ENCODE measurements around the gene CARD11. TPM values are rescaled to one million over a fixed set of nuclear protein-coding genes. Genes with fewer than 3 reads are reported as not detected.
A peak's percentile ranks its signal among the peaks of the same experiment; 100 is the strongest.

The CARD11 gene
- total RNA-seq, 2 experiments from 2014 or later, result 99.4 to 105 TPM

- DNase-seq, result no peak
- intact Hi-C loops (cut with micrococcal nuclease), result no loop called here
- Mint-ChIP-seq H3K27me3 (ENCODE audit: low read depth) (no peaks in the 10 kb centered on the region), H3K9me3 (no peaks in the 10 kb centered on the region), H3K4me1 (ENCODE audit: low read depth) (peaks cover 29% of the 10 kb centered on the region), H3K4me3 (no peak overlapping the region), H3K27ac (no peak overlapping the region), H3K36me3 (ENCODE audit: low read depth) (no peaks in the 10 kb centered on the region)
- CTCF ChIA-PET, result no interaction called here
These were observed 164.3 kb downstream of the CARD11 start for GRCh38 chr7:2879354-2879753.

- CTCF ChIA-PET, result interaction anchor here (0.9 to 1.2 kb wide), 2 partner anchors 8 to 9 kb away, joined by 3 to 5 read pairs; no protein-coding TSS in a partner anchor
- intact Hi-C loops (cut with micrococcal nuclease), result loop anchor here (1.0 kb wide), 1 partner anchor 13 kb away; no protein-coding TSS in a partner anchor
- no peak for DNase-seq
- Mint-ChIP-seq H3K27ac (no peak overlapping the region), H3K4me3 (no peak overlapping the region), H3K27me3 (ENCODE audit: low read depth) (no peaks in the 10 kb centered on the region), H3K36me3 (ENCODE audit: low read depth) (no peaks in the 10 kb centered on the region), H3K9me3 (no peaks in the 10 kb centered on the region), H3K4me1 (ENCODE audit: low read depth) (peaks cover 38% of the 10 kb centered on the region)
These were observed 165.4 kb downstream of the CARD11 start for GRCh38 chr7:2878306-2878705.

GRCh38 chr7:2876031-2876731 is 167.5 kb downstream of the CARD11 start:
- CTCF ChIA-PET, result interaction anchor here (1.5 kb wide), 1 partner anchor 11 kb away, joined by 3 read pairs; no protein-coding TSS in a partner anchor
- Mint-ChIP-seq H3K27me3 (ENCODE audit: low read depth) (no peaks in the 10 kb centered on the region), H3K9me3 (no peaks in the 10 kb centered on the region), H3K27ac (no peak overlapping the region), H3K36me3 (ENCODE audit: low read depth) (no peaks in the 10 kb centered on the region), H3K4me1 (ENCODE audit: low read depth) (peaks cover 55% of the 10 kb centered on the region), H3K4me3 (no peak overlapping the region)
- intact Hi-C loops (cut with micrococcal nuclease), result no loop called here
- no peak for DNase-seq

- H3K27me3 Mint-ChIP-seq (ENCODE audit: low read depth), result no peaks in the 10 kb centered on the region
- CTCF ChIA-PET, result no interaction called here
- intact Hi-C loops (cut with micrococcal nuclease), result no loop called here
- no peak for DNase-seq
- H3K9me3 Mint-ChIP-seq, result no peaks in the 10 kb centered on the region
- no peaks in the 10 kb centered on the region for H3K36me3 Mint-ChIP-seq (ENCODE audit: low read depth)
- no peak overlapping the region for H3K4me3 Mint-ChIP-seq
- H3K27ac Mint-ChIP-seq, result peak overlapping the region; percentile 81
- peaks cover 65% of the 10 kb centered on the region for H3K4me1 Mint-ChIP-seq (ENCODE audit: low read depth)
These were observed 169.7 kb downstream of the CARD11 start for GRCh38 chr7:2873686-2874551.

GRCh38 chr7:2873146-2873545 is 170.5 kb downstream of the CARD11 start:
- no peak overlapping the region for H3K27ac Mint-ChIP-seq
- intact Hi-C loops (cut with micrococcal nuclease), result no loop called here
- no peaks in the 10 kb centered on the region for H3K9me3 Mint-ChIP-seq
- no peak for DNase-seq
- no peak overlapping the region for H3K4me3 Mint-ChIP-seq
- CTCF ChIA-PET, result no interaction called here
- no peaks in the 10 kb centered on the region for H3K27me3 Mint-ChIP-seq (ENCODE audit: low read depth)
- no peaks in the 10 kb centered on the region for H3K36me3 Mint-ChIP-seq (ENCODE audit: low read depth)
- peaks cover 59% of the 10 kb centered on the region for H3K4me1 Mint-ChIP-seq (ENCODE audit: low read depth)

- Mint-ChIP-seq H3K36me3 (ENCODE audit: low read depth) (no peaks in the 10 kb centered on the region), H3K27ac (no peak overlapping the region), H3K9me3 (no peaks in the 10 kb centered on the region), H3K4me3 (no peak overlapping the region), H3K4me1 (ENCODE audit: low read depth) (peaks cover 57% of the 10 kb centered on the region), H3K27me3 (ENCODE audit: low read depth) (no peaks in the 10 kb centered on the region)
- no peak for DNase-seq
- CTCF ChIA-PET, result no interaction called here
- intact Hi-C loops (cut with micrococcal nuclease), result no loop called here
These were observed 171.3 kb downstream of the CARD11 start for GRCh38 chr7:2872296-2872874.

- CTCF ChIA-PET, result interaction anchor here (0.8 to 1.6 kb wide), 3 partner anchors 8 to 194 kb away, joined by 3 to 4 read pairs (median 4); no protein-coding TSS in a partner anchor
These were observed 173.2 kb downstream of the CARD11 start for GRCh38 chr7:2870471-2870931.

GRCh38 chr7:2869981-2870380 is 173.7 kb downstream of the CARD11 start:
- Mint-ChIP-seq H3K4me3 (peak overlapping the region; percentile 61), H3K27ac (peak overlapping the region; percentile 72), H3K36me3 (ENCODE audit: low read depth) (no peaks in the 10 kb centered on the region), H3K27me3 (ENCODE audit: low read depth) (no peaks in the 10 kb centered on the region), H3K4me1 (ENCODE audit: low read depth) (peaks cover 55% of the 10 kb centered on the region), H3K9me3 (no peaks in the 10 kb centered on the region)
- no peak for DNase-seq
- CTCF ChIA-PET, result interaction anchor here (0.8 to 1.6 kb wide), 3 partner anchors 8 to 192 kb away, joined by 3 to 4 read pairs (median 3); no protein-coding TSS in a partner anchor
- intact Hi-C loops (cut with micrococcal nuclease), result loop anchor here (1.0 to 10.0 kb wide), 6 partner anchors 25 to 802 kb away; partner anchors contain the start of genes CARD11 and GNA12

More at GRCh38 chr7:2870471-2870931, 173.2 kb downstream of the CARD11 start:
- Mint-ChIP-seq H3K9me3 (no peaks in the 10 kb centered on the region), H3K4me1 (ENCODE audit: low read depth) (peaks cover 57% of the 10 kb centered on the region), H3K27ac (peak overlapping the region; percentile 72), H3K27me3 (ENCODE audit: low read depth) (no peaks in the 10 kb centered on the region), H3K36me3 (ENCODE audit: low read depth) (no peaks in the 10 kb centered on the region), H3K4me3 (peak overlapping the region; percentile 61)
- intact Hi-C loops (cut with micrococcal nuclease), result loop anchor here (1.0 to 2.0 kb wide), 4 partner anchors 26 to 194 kb away; partner anchors contain the start of genes CARD11 and GNA12
- DNase-seq, result peak; percentile 94

- no peaks in the 10 kb centered on the region for H3K27me3 Mint-ChIP-seq (ENCODE audit: low read depth)
These were observed 177.1 kb downstream of the CARD11 start for GRCh38 chr7:2866601-2867000.

GRCh38 chr7:2864999-2865670 is 178.5 kb downstream of the CARD11 start:
- Mint-ChIP-seq H3K4me1 (ENCODE audit: low read depth) (peaks cover 34% of the 10 kb centered on the region), H3K27me3 (ENCODE audit: low read depth) (no peaks in the 10 kb centered on the region), H3K9me3 (no peaks in the 10 kb centered on the region), H3K4me3 (peak overlapping the region; percentile 25), H3K27ac (peak overlapping the region; percentile 80), H3K36me3 (ENCODE audit: low read depth) (no peaks in the 10 kb centered on the region)
- intact Hi-C loops (cut with micrococcal nuclease), result loop anchor here (1.0 to 10.0 kb wide), 7 partner anchors 13 to 1032 kb away; partner anchors contain the start of gene SDK1
- DNase-seq, result peak; percentile 84
- CTCF ChIA-PET, result interaction anchor here (0.6 to 4.4 kb wide), 37 partner anchors 10 to 808 kb away, joined by 3 to 32 read pairs (median 4); no protein-coding TSS in a partner anchor

More at GRCh38 chr7:2866601-2867000, 177.1 kb downstream of the CARD11 start:
- Mint-ChIP-seq H3K9me3 (no peaks in the 10 kb centered on the region), H3K4me1 (ENCODE audit: low read depth) (peaks cover 48% of the 10 kb centered on the region), H3K4me3 (no peak overlapping the region), H3K27ac (no peak overlapping the region), H3K36me3 (ENCODE audit: low read depth) (no peaks in the 10 kb centered on the region)
- intact Hi-C loops (cut with micrococcal nuclease), result loop anchor here (5.0 to 10.0 kb wide), 2 partner anchors 598 to 806 kb away; no protein-coding TSS in a partner anchor
- DNase-seq, result no peak
- CTCF ChIA-PET, result interaction anchor here (0.6 to 4.4 kb wide), 6 partner anchors 27 to 992 kb away, joined by 3 to 32 read pairs (median 6); no protein-coding TSS in a partner anchor
